ENCODE data around the gene PRAMEF8. TPM values are rescaled to one million over a fixed set of nuclear protein-coding genes. Genes with fewer than 3 reads are reported as not detected.
"Not testable (repeated sequence)": the region's sequence is repeated elsewhere in the genome, so short reads cannot be mapped to it uniquely, and the experiment has no call there.

PRAMEF8 gene
- total RNA-seq: not detected
- polyA plus RNA-seq: not detected
- long read RNA-seq, donor 1: 0 reads
- long read RNA-seq, donor 2: 0 reads
- long read RNA-seq, donor 3: 0 reads
- long read RNA-seq, donor 4: 0 reads
- long read RNA-seq, donor 5: 0 reads

- not testable (repeated sequence) for ATAC-seq (ENCODE audit: insufficient read depth, low FRiP score)
Measured at GRCh38 chr1:13285037-13285436, at the start of gene PRAMEF8. Gene PRAMEF8 (minus strand): TSS chr1:13285137. CDS start chr1:13284091, 1,046 bp downstream.

DNA sequence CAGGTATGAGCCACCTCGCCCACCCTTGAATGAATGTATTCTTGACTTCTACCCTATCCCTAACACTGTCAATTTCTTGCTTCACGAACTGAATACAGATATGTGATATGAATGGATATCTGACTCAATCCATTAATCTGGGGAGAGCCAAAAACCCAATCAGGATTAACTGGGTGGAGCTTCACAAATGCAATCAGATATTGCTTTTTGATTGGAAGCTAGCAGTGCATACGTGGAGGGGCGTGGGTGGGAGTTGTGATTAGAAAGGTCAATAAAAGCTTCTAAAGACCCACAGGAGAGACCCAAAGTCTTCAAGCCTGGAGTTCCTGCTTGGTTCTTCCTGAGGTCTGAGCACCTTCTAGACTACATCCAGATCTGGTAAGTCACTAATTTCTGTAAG lies 30.3 kb upstream of the PRAMEF8 start, which contains the start of gene PRAMEF15:
Gene PRAMEF15 (plus strand): TSS at position 301 of the 400 bp plus-strand sequence. CDS start 2,827 bp downstream, outside the sequence.
- H3K9me3 ChIP-seq (ENCODE audit: control insufficient read depth in 4 of 4, insufficient read depth in 3 of 4, low read length in 3 of 4); H3K4me3 ChIP-seq; H3K36me3 ChIP-seq (ENCODE audit: control insufficient read depth in 4 of 4, insufficient read depth in 4 of 4, low read length in 4 of 4); DNase-seq; H3K27me3 ChIP-seq (ENCODE audit: control insufficient read depth in 3 of 3, insufficient read depth in 3 of 3, low read length in 2 of 3); H3K4me1 ChIP-seq (ENCODE audit: control insufficient read depth in 5 of 5, insufficient read depth in 5 of 5, low read length in 5 of 5); ATAC-seq (ENCODE audit: insufficient read depth, low FRiP score); H3K9ac ChIP-seq (ENCODE audit: insufficient read depth in 1 of 2, low read length in 2 of 2); H3K27ac ChIP-seq (ENCODE audit: low read depth in 1 of 2, low read length in 1 of 2): not testable (repeated sequence)
- 61 to 74% methylated on average over 3 of the region's 4 CpGs for WGBS, 2 donors

More at GRCh38 chr1:13285037-13285436, at the start of gene PRAMEF8:
- no CpG with 5 or more reads among the region's 1 CpG for WGBS, 2 donors
- H3K27ac ChIP-seq (ENCODE audit: low read depth in 1 of 2, low read length in 1 of 2); H3K9me3 ChIP-seq (ENCODE audit: control insufficient read depth in 4 of 4, insufficient read depth in 3 of 4, low read length in 3 of 4); H3K4me1 ChIP-seq (ENCODE audit: control insufficient read depth in 5 of 5, insufficient read depth in 5 of 5, low read length in 5 of 5); H3K4me3 ChIP-seq; DNase-seq; H3K36me3 ChIP-seq (ENCODE audit: control insufficient read depth in 4 of 4, insufficient read depth in 4 of 4, low read length in 4 of 4); H3K9ac ChIP-seq (ENCODE audit: insufficient read depth in 1 of 2, low read length in 2 of 2); H3K27me3 ChIP-seq (ENCODE audit: control insufficient read depth in 3 of 3, insufficient read depth in 3 of 3, low read length in 2 of 3): not testable (repeated sequence)

DNA sequence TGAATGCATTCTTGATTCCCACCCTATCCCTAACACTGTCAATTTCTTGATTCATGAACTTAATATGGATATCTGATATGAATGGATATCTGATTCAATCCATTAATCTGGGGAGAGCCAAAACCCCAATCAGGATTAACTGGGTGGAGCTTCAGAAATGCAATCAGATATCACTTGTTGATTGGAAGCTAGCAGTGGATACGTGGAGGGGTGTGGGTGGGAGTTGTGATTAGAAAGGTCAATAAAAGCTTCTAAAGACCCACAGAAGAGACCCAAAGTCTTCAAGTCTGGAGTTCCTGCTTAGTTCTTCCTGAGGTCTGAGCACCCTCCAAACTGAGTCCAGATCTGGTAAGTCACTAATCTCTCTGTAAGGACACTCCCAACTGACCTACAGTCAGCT lies 18.3 kb upstream of the PRAMEF8 start, which contains the start of gene PRAMEF33:
Gene PRAMEF33 (plus strand): TSS at position 301 of the 400 bp plus-strand sequence. CDS start 2,416 bp downstream, outside the sequence.
- WGBS, 2 donors: no CpG with 5 or more reads among the region's 1 CpG
- not testable (repeated sequence) for ATAC-seq (ENCODE audit: insufficient read depth, low FRiP score); H3K9ac ChIP-seq (ENCODE audit: insufficient read depth in 1 of 2, low read length in 2 of 2)

DNA sequence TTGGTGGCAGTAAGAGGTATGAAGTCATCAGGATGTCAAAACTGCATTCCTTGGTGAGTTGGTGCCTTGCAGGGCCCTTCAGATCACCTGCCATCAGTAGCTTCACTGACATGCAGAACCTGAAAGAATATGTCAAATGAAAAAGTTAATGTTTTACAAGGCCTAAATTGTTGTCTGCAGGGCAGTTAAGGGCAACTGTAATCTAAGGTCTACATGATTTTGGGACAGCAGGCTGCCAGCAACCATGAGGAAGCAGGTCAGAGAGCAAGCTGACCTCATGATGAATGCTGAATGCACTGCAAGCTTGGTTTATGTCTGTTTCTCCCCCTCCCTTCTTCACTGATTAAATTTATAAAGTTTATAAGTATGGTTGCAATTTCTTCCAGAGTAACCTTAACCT lies 17.3 kb upstream of the PRAMEF8 start:
- H3K27me3 ChIP-seq (ENCODE audit: control insufficient read depth in 3 of 3, insufficient read depth in 3 of 3, low read length in 2 of 3); DNase-seq; H3K4me3 ChIP-seq; H3K36me3 ChIP-seq (ENCODE audit: control insufficient read depth in 4 of 4, insufficient read depth in 4 of 4, low read length in 4 of 4); ATAC-seq (ENCODE audit: insufficient read depth, low FRiP score); H3K27ac ChIP-seq (ENCODE audit: low read depth in 1 of 2, low read length in 1 of 2); H3K9ac ChIP-seq (ENCODE audit: insufficient read depth in 1 of 2, low read length in 2 of 2); H3K9me3 ChIP-seq (ENCODE audit: control insufficient read depth in 4 of 4, insufficient read depth in 3 of 4, low read length in 3 of 4); H3K4me1 ChIP-seq (ENCODE audit: control insufficient read depth in 5 of 5, insufficient read depth in 5 of 5, low read length in 5 of 5): not testable (repeated sequence)

More for the DNA sequence above, 18.3 kb upstream of the PRAMEF8 start, which contains the start of gene PRAMEF33:
- H3K9me3 ChIP-seq (ENCODE audit: control insufficient read depth in 4 of 4, insufficient read depth in 3 of 4, low read length in 3 of 4); H3K4me1 ChIP-seq (ENCODE audit: control insufficient read depth in 5 of 5, insufficient read depth in 5 of 5, low read length in 5 of 5); H3K36me3 ChIP-seq (ENCODE audit: control insufficient read depth in 4 of 4, insufficient read depth in 4 of 4, low read length in 4 of 4); H3K27ac ChIP-seq (ENCODE audit: low read depth in 1 of 2, low read length in 1 of 2); H3K27me3 ChIP-seq (ENCODE audit: control insufficient read depth in 3 of 3, insufficient read depth in 3 of 3, low read length in 2 of 3); H3K4me3 ChIP-seq; DNase-seq: not testable (repeated sequence)

DNA sequence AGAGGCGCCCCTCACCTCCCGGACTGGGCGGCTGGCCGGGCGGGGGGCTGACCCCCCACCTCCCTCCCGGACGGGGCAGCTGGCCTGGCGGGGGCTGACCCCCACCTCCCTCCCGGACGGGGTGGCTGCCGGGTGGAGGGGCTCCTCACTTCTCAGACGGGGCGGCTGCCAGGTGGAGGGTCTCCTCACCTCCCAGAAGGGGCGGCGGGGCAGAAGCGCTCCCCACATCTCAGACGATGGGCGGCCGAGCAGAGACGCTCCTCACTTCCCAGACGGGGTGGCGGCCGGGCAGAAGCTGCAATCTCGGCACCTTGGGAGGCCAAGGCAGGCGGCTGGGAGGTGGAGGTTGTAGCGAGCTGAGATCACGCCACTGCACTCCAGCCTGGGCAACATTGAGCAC lies 13.8 kb upstream of the PRAMEF8 start:
- not testable (repeated sequence) for H3K27me3 ChIP-seq (ENCODE audit: control insufficient read depth in 3 of 3, insufficient read depth in 3 of 3, low read length in 2 of 3); H3K9ac ChIP-seq (ENCODE audit: insufficient read depth in 1 of 2, low read length in 2 of 2); H3K36me3 ChIP-seq (ENCODE audit: control insufficient read depth in 4 of 4, insufficient read depth in 4 of 4, low read length in 4 of 4); H3K27ac ChIP-seq (ENCODE audit: low read depth in 1 of 2, low read length in 1 of 2); H3K4me1 ChIP-seq (ENCODE audit: control insufficient read depth in 5 of 5, insufficient read depth in 5 of 5, low read length in 5 of 5); H3K4me3 ChIP-seq; H3K9me3 ChIP-seq (ENCODE audit: control insufficient read depth in 4 of 4, insufficient read depth in 3 of 4, low read length in 3 of 4); DNase-seq; ATAC-seq (ENCODE audit: insufficient read depth, low FRiP score)
- 96% methylated on average over 12 of the region's 27 CpGs; no CpG with 5 or more reads in 1 of the 2 donors for WGBS, 2 donors

GRCh38 chr1:13297216-13297931 lies 12.4 kb upstream of the PRAMEF8 start:
- WGBS, 2 donors: 87 to 100% methylated on average over 1 to 2 of the region's 5 CpGs
- not testable (repeated sequence) for DNase-seq; H3K4me1 ChIP-seq (ENCODE audit: control insufficient read depth in 5 of 5, insufficient read depth in 5 of 5, low read length in 5 of 5); ATAC-seq (ENCODE audit: insufficient read depth, low FRiP score); H3K9ac ChIP-seq (ENCODE audit: insufficient read depth in 1 of 2, low read length in 2 of 2); H3K27ac ChIP-seq (ENCODE audit: low read depth in 1 of 2, low read length in 1 of 2); H3K27me3 ChIP-seq (ENCODE audit: control insufficient read depth in 3 of 3, insufficient read depth in 3 of 3, low read length in 2 of 3); H3K36me3 ChIP-seq (ENCODE audit: control insufficient read depth in 4 of 4, insufficient read depth in 4 of 4, low read length in 4 of 4); H3K9me3 ChIP-seq (ENCODE audit: control insufficient read depth in 4 of 4, insufficient read depth in 3 of 4, low read length in 3 of 4); H3K4me3 ChIP-seq

GRCh38 chr1:13289030-13289429 lies 4.1 kb upstream of the PRAMEF8 start:
- not testable (repeated sequence) for H3K27me3 ChIP-seq (ENCODE audit: control insufficient read depth in 3 of 3, insufficient read depth in 3 of 3, low read length in 2 of 3); ATAC-seq (ENCODE audit: insufficient read depth, low FRiP score); H3K4me3 ChIP-seq; H3K4me1 ChIP-seq (ENCODE audit: control insufficient read depth in 5 of 5, insufficient read depth in 5 of 5, low read length in 5 of 5); H3K27ac ChIP-seq (ENCODE audit: low read depth in 1 of 2, low read length in 1 of 2); DNase-seq; H3K9me3 ChIP-seq (ENCODE audit: control insufficient read depth in 4 of 4, insufficient read depth in 3 of 4, low read length in 3 of 4); H3K9ac ChIP-seq (ENCODE audit: insufficient read depth in 1 of 2, low read length in 2 of 2); H3K36me3 ChIP-seq (ENCODE audit: control insufficient read depth in 4 of 4, insufficient read depth in 4 of 4, low read length in 4 of 4)
- 63 to 79% methylated on average over 2 of the region's 3 CpGs for WGBS, 2 donors

GRCh38 chr1:13279617-13280016 lies 5.3 kb downstream of the PRAMEF8 start:
- not testable (repeated sequence) for H3K4me3 ChIP-seq; H3K4me1 ChIP-seq (ENCODE audit: control insufficient read depth in 5 of 5, insufficient read depth in 5 of 5, low read length in 5 of 5); H3K36me3 ChIP-seq (ENCODE audit: control insufficient read depth in 4 of 4, insufficient read depth in 4 of 4, low read length in 4 of 4); DNase-seq; H3K9ac ChIP-seq (ENCODE audit: insufficient read depth in 1 of 2, low read length in 2 of 2); H3K9me3 ChIP-seq (ENCODE audit: control insufficient read depth in 4 of 4, insufficient read depth in 3 of 4, low read length in 3 of 4); H3K27ac ChIP-seq (ENCODE audit: low read depth in 1 of 2, low read length in 1 of 2); ATAC-seq (ENCODE audit: insufficient read depth, low FRiP score); H3K27me3 ChIP-seq (ENCODE audit: control insufficient read depth in 3 of 3, insufficient read depth in 3 of 3, low read length in 2 of 3)
- WGBS, 2 donors: 80 to 82% methylated on average over 3 of the region's 3 CpGs
